ENCODE results near the gene COG7. TPM values are rescaled to one million over a fixed set of nuclear protein-coding genes. Genes with fewer than 3 reads are reported as not detected.

Gene COG7
- total RNA-seq, 1 experiment from 2014 or later = 22.6 TPM

GRCh38 chr16:23476289-23476688 lies 23.3 kb upstream of the COG7 start (continued):
- no peak for TF ChIP-seq NR1H2 (CRISPR knock-in tag; IDR thresholded peaks at IDR 0.05)
- TF ChIP-seq E2F1 (CRISPR knock-in tag; IDR thresholded peaks at IDR 0.05) = no peak
- no peak for TF ChIP-seq ZNF532 (CRISPR knock-in tag; IDR thresholded peaks at IDR 0.05; ENCODE audit: borderline replicate concordance)
- TF ChIP-seq ZBTB43 (CRISPR knock-in tag; IDR thresholded peaks at IDR 0.05) = no peak
- no peak for TF ChIP-seq KAT7 (CRISPR knock-in tag; IDR thresholded peaks at IDR 0.05; ENCODE audit: borderline replicate concordance)

GRCh38 chr16:23469814-23470213 lies 16.8 kb upstream of the COG7 start:
- Mint-ChIP-seq H3K27ac (no peak overlapping the region), H3K4me3 (no peak overlapping the region), H3K9me3 (no peaks in the 10 kb centered on the region), H3K27me3 (ENCODE audit: low read depth) (no peaks in the 10 kb centered on the region), H3K4me1 (no peaks in the 10 kb centered on the region), H3K36me3 (peaks cover 55% of the 10 kb centered on the region)
- no peak for DNase-seq (ENCODE audit: low spot score)
- ChIA-PET CTCF (no interaction called here), POLR2A (no interaction called here)
- TF ChIP-seq TEAD4 (CRISPR knock-in tag; IDR thresholded peaks at IDR 0.05) = no peak
- no peak for TF ChIP-seq ZMAT4 (CRISPR knock-in tag; IDR thresholded peaks at IDR 0.05)
- TF ChIP-seq E2F4 (CRISPR knock-in tag; IDR thresholded peaks at IDR 0.05; ENCODE audit: borderline replicate concordance, low read depth) = no peak
- no peak for TF ChIP-seq FOXP1 (CRISPR knock-in tag; IDR thresholded peaks at IDR 0.05; ENCODE audit: borderline replicate concordance)
- TF ChIP-seq CBFB (CRISPR knock-in tag; IDR thresholded peaks at IDR 0.05; ENCODE audit: low read depth) = no peak
- ATAC-seq = no peak

- ChIA-PET CTCF (interaction anchor here (1.0 kb wide), 1 partner anchor 31 kb away, joined by 4 read pairs; no protein-coding TSS in a partner anchor), POLR2A (no interaction called here)
- H3K36me3 Mint-ChIP-seq = peaks cover 43% of the 10 kb centered on the region
- no peak overlapping the region for H3K27ac Mint-ChIP-seq
- H3K9me3 Mint-ChIP-seq = no peaks in the 10 kb centered on the region
- no peaks in the 10 kb centered on the region for H3K4me1 Mint-ChIP-seq
- no peaks in the 10 kb centered on the region for H3K27me3 Mint-ChIP-seq (ENCODE audit: low read depth)
- ATAC-seq (no peak), DNase-seq (ENCODE audit: low spot score) (no peak)
- H3K4me3 Mint-ChIP-seq = no peak overlapping the region
- TF ChIP-seq ZNF423 (CRISPR knock-in tag; IDR thresholded peaks at IDR 0.05) = no peak
- TF ChIP-seq AFF4 (CRISPR knock-in tag; IDR thresholded peaks at IDR 0.05; ENCODE audit: borderline replicate concordance) = no peak
- TF ChIP-seq ZSCAN18 (CRISPR knock-in tag; IDR thresholded peaks at IDR 0.05) = no peak
- TF ChIP-seq E2F4 (CRISPR knock-in tag; IDR thresholded peaks at IDR 0.05; ENCODE audit: borderline replicate concordance, low read depth) = no peak
- no peak for TF ChIP-seq ERG (CRISPR knock-in tag; IDR thresholded peaks at IDR 0.05)
These were observed 13.3 kb upstream of the COG7 start for GRCh38 chr16:23466162-23466885.
